ENCODE measurements around the gene TSPO. TPM values are rescaled to one million over a fixed set of nuclear protein-coding genes. Genes with fewer than 3 reads are reported as not detected.

The TSPO gene
- total and polyA plus RNA-seq, 2 experiments from 2014 or later = 896 to 970 TPM

DNA sequence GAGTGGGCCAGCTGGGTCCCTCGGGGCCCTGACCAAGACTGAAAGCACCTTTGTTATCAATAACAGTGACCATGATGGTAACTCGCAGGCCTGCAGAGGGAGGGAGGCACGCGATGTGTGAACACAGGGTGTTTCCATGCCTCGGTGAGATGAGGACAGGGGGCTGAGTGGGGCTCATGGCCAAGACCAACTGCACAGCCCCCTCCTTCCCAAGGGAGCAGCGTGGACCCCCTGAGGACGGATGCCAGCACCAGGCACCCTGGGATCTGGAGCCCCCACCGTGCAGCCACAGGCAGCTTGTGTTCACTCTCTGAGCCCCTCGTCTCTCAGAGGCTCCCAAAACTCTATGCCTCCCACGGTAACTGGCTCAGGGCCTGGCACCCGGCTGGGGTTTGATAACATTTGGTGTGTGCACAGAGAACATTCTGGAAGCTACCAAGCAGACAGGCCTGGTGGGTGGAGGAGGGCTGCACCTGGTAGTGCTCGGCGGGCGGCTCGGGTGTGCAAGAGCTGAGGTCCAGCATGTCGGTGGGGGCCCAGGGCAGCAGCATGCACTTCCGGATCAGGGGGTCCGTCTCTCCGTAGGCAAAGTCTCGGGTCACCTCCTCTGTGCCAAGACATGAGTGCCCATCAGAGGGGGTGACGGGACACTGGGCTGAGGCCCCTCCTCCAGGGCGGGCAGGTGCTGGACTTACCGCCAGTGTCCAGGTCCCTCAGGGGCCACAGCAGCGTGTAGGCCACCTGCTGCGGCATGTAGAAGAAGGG lies 28.0 kb downstream of the TSPO start:
- Histone ChIP-seq H3K4me1 (ENCODE audit: insufficient read depth) (no peaks in the 10 kb centered on the region), H3K36me3 (ENCODE audit: low read depth) (no peaks in the 10 kb centered on the region), H3K9me3 (ENCODE audit: low read depth) (no peaks in the 10 kb centered on the region), H2AFZ (no peak overlapping the region), H4K20me1 (ENCODE audit: insufficient read depth) (no peaks in the 10 kb centered on the region), H3F3A (ENCODE audit: insufficient read depth) (no peaks in the 10 kb centered on the region), H3K4me3 (no peak overlapping the region), H3K27ac (no peak overlapping the region), H3K27me3 (replicated peaks; ENCODE audit: insufficient read depth) (no peaks in the 10 kb centered on the region), H3K4me2 (ENCODE audit: unreplicated experiment) (no peak overlapping the region), H3K9me2 (ENCODE audit: insufficient read depth) (no peaks in the 10 kb centered on the region), H3K9ac (no peak overlapping the region), H3K79me2 (ENCODE audit: insufficient read depth) (peaks cover 9% of the 10 kb centered on the region)
- no peak for DNase-seq
- WGBS, 2 experiments (ENCODE audit: low coverage in 1 of 2, low lambda C conversion rate in 2 of 2, missing lambda C conversion rate in 2 of 2) = 94 to 95% methylated on average over 25 of the region's 25 CpGs
- TF ChIP-seq EZH2 (IDR thresholded peaks at IDR 0.05; ENCODE audit: insufficient read depth, poor library complexity, severe bottlenecking) (no peak), EZH2phosphoT487 (IDR thresholded peaks at IDR 0.05; ENCODE audit: insufficient read depth, low read depth) (no peak)
- in situ Hi-C loops (cut with MboI) = no loop called here

DNA sequence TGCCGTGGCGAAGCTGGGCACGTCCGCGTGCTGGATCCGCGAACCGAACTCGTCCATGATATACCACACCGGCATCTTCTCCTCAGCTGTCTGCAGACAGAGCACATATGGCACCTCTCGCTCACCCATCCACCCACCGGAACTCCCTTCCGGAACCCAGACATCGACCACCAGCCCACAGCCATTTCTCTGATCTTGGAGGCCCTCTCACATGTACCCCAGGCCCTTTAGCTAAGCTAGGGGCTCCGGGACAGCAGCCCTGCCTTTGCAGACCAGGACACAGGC lies 28.5 kb downstream of the TSPO start:
- no peaks in the 10 kb centered on the region for H3K9me3 ChIP-seq (ENCODE audit: low read depth)
- H2AFZ ChIP-seq = no peak overlapping the region
- no peaks in the 10 kb centered on the region for H3K9me2 ChIP-seq (ENCODE audit: insufficient read depth)
- no peaks in the 10 kb centered on the region for H3K4me1 ChIP-seq (ENCODE audit: insufficient read depth)
- TF ChIP-seq EZH2 (IDR thresholded peaks at IDR 0.05; ENCODE audit: insufficient read depth, poor library complexity, severe bottlenecking) = no peak
- no peak for TF ChIP-seq EZH2phosphoT487 (IDR thresholded peaks at IDR 0.05; ENCODE audit: insufficient read depth, low read depth)
- no peaks in the 10 kb centered on the region for H3F3A ChIP-seq (ENCODE audit: insufficient read depth)
- H3K79me2 ChIP-seq (ENCODE audit: insufficient read depth) = peaks cover 14% of the 10 kb centered on the region
- H3K27ac ChIP-seq = no peak overlapping the region
- in situ Hi-C loops (cut with MboI) = no loop called here
- no peaks in the 10 kb centered on the region for H3K36me3 ChIP-seq (ENCODE audit: low read depth)
- no peaks in the 10 kb centered on the region for H4K20me1 ChIP-seq (ENCODE audit: insufficient read depth)
- DNase-seq = no peak
- H3K4me3 ChIP-seq = no peak overlapping the region
- 93 to 100% methylated on average over 8 to 15 of the region's 15 CpGs for WGBS, 2 experiments (ENCODE audit: low coverage in 1 of 2, low lambda C conversion rate in 2 of 2, missing lambda C conversion rate in 2 of 2)
- H3K4me2 ChIP-seq (ENCODE audit: unreplicated experiment) = no peak overlapping the region
- H3K27me3 ChIP-seq (replicated peaks; ENCODE audit: insufficient read depth) = no peaks in the 10 kb centered on the region
- no peak overlapping the region for H3K9ac ChIP-seq

DNA sequence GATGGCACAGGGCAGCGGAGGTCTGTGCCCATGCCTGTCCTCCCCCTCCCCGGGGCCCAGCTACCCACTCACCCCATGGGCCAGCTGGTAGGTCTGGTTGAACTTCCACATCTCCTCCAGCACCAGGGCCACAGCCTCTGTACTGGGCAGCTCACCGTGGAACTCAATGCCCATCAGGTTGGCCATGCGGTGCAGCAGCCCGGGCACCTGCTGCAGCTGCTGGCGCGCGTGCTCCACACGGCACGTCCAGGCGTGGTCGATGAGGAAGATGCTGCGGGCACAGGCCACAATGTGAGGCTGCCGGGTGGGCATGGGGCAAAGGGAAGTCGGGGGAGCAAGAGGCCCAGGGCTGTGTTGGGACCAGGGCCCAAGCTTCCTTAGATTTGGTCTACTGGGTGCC lies 29.3 kb downstream of the TSPO start:
- 91 to 96% methylated on average over 12 to 15 of the region's 15 CpGs for WGBS, 2 experiments (ENCODE audit: low coverage in 1 of 2, low lambda C conversion rate in 2 of 2, missing lambda C conversion rate in 2 of 2)
- Histone ChIP-seq H3K9ac (no peak overlapping the region), H3K9me3 (ENCODE audit: low read depth) (no peaks in the 10 kb centered on the region), H3K27ac (no peak overlapping the region), H3K27me3 (replicated peaks; ENCODE audit: insufficient read depth) (no peaks in the 10 kb centered on the region), H3K4me3 (no peak overlapping the region), H3K36me3 (ENCODE audit: low read depth) (no peaks in the 10 kb centered on the region), H3K79me2 (ENCODE audit: insufficient read depth) (peaks cover 19% of the 10 kb centered on the region), H3K9me2 (ENCODE audit: insufficient read depth) (no peaks in the 10 kb centered on the region), H2AFZ (no peak overlapping the region), H3F3A (ENCODE audit: insufficient read depth) (no peaks in the 10 kb centered on the region), H3K4me2 (ENCODE audit: unreplicated experiment) (no peak overlapping the region), H4K20me1 (ENCODE audit: insufficient read depth) (no peaks in the 10 kb centered on the region), H3K4me1 (ENCODE audit: insufficient read depth) (no peaks in the 10 kb centered on the region)
- DNase-seq = no peak
- TF ChIP-seq EZH2phosphoT487 (IDR thresholded peaks at IDR 0.05; ENCODE audit: insufficient read depth, low read depth) (no peak), EZH2 (IDR thresholded peaks at IDR 0.05; ENCODE audit: insufficient read depth, poor library complexity, severe bottlenecking) (no peak)
- in situ Hi-C loops (cut with MboI) = no loop called here

DNA sequence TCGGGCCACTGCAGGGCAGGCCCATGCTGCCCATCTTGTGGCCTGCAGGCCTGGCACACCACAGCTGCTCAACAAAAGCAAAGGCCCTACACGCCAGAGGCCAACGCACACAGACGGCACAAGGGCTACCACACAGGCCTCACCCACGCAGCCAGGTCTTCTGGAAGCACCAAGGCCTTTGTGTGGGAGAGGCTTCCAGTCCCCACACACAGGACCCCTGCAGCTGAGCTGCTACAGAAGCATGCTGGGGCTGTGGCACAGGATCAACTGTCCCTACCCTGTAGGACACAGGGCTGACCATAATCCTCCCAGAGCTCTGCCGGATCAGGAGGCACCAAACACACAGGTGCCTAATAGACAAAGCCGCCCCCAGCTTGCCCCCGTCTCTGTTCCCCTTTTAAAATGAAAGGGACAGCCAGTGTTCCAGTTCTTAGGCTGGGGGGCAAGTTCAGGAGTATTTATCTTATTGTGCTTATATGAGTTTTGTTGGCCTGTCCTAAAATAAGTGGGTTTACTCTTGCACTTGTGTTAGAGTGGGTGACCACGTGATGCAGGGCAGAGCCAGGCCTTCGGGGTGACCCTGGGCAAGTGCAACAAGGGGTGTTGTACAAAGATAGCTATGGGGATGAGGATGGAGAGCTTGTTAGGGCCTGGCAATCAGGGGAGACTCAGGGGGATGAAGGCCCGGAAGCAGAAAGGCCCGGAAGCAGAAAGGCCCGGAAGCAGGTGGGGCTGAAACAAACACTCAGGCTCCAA lies 30.1 kb downstream of the TSPO start:
- no peaks in the 10 kb centered on the region for H3K9me2 ChIP-seq (ENCODE audit: insufficient read depth)
- in situ Hi-C loops (cut with MboI) = no loop called here
- no peaks in the 10 kb centered on the region for H3K9me3 ChIP-seq (ENCODE audit: low read depth)
- no peak overlapping the region for H3K9ac ChIP-seq
- H3K4me2 ChIP-seq (ENCODE audit: unreplicated experiment) = no peak overlapping the region
- DNase-seq = no peak
- H3F3A ChIP-seq (ENCODE audit: insufficient read depth) = no peaks in the 10 kb centered on the region
- no peak overlapping the region for H3K27ac ChIP-seq
- H2AFZ ChIP-seq = no peak overlapping the region
- H3K4me1 ChIP-seq (ENCODE audit: insufficient read depth) = no peaks in the 10 kb centered on the region; the same call in 1 of the 2 replicates
- no peaks in the 10 kb centered on the region for H4K20me1 ChIP-seq (ENCODE audit: insufficient read depth)
- peaks cover 26% of the 10 kb centered on the region for H3K79me2 ChIP-seq (ENCODE audit: insufficient read depth)
- H3K27me3 ChIP-seq (replicated peaks; ENCODE audit: insufficient read depth) = no peaks in the 10 kb centered on the region
- TF ChIP-seq EZH2 (IDR thresholded peaks at IDR 0.05; ENCODE audit: insufficient read depth, poor library complexity, severe bottlenecking) = no peak
- no peak for TF ChIP-seq EZH2phosphoT487 (IDR thresholded peaks at IDR 0.05; ENCODE audit: insufficient read depth, low read depth)
- H3K4me3 ChIP-seq = no peak overlapping the region
- WGBS, 2 experiments (ENCODE audit: low coverage in 1 of 2, low lambda C conversion rate in 2 of 2, missing lambda C conversion rate in 2 of 2) = 93 to 96% methylated on average over 12 to 13 of the region's 13 CpGs
- H3K36me3 ChIP-seq (ENCODE audit: low read depth) = no peaks in the 10 kb centered on the region

Data from GM23248 (cell line).